Muscle of leg (tissue), 11 donors: ENCODE data around the gene MEX3A. TPM values are rescaled to one million over a fixed set of nuclear protein-coding genes. Genes with fewer than 3 reads are reported as not detected.
A peak's percentile ranks its signal among the peaks of the same experiment; 100 is the strongest.

ENCODE experiments used
- DNase-seq: peaks from one replicate; pipeline ENCODE4 v3.0.0; 2013
- H3K27ac ChIP-seq: one replicate; pipeline ENCODE4 v1.5.1; 2013; ENCODE audit warnings: mild to moderate bottlenecking, low read length, control low read depth
- H3K27me3 ChIP-seq: one replicate; pipeline ENCODE4 v1.6.1; 2013; ENCODE audit warnings: low read length; ENCODE audit not compliant: control insufficient read depth, insufficient read depth
- H3K36me3 ChIP-seq: one replicate; pipeline ENCODE4 v1.6.1; 2013; ENCODE audit warnings: low read length; ENCODE audit not compliant: control insufficient read depth, insufficient read depth
- H3K4me1 ChIP-seq: one replicate; pipeline ENCODE4 v1.6.1; 2013; ENCODE audit warnings: low read length; ENCODE audit not compliant: control insufficient read depth, insufficient read depth
- H3K4me3 ChIP-seq: one replicate; pipeline ENCODE4 v1.5.1; 2013; ENCODE audit warnings: low read length, control low read depth
- H3K9me3 ChIP-seq: replicated peaks from 2 replicates; pipeline ENCODE4 v1.6.1; 2013; ENCODE audit warnings: low read depth, low read length; ENCODE audit not compliant: control insufficient read depth
- WGBS: methylation state at CpG from one replicate; pipeline ENCODE4 v1.1.5; 2013; ENCODE audit warnings: missing lambda C conversion rate; ENCODE audit not compliant: insufficient coverage; 5-methylcytosine and 5-hydroxymethylcytosine counted together
- polyA plus RNA-seq, 8 donors: library from polyadenylated mRNA; unstranded; fragments of 120-200 nt; gene quantifications; one replicate each; pipeline versions ENCODE4 v1.2.1 to v1.2.3, GENCODE V29; 2013; ENCODE audit warnings: inconsistent platforms in 1 of 8, low replicate concordance in 1 of 8; ENCODE audit not compliant: insufficient read length in 8 of 8, insufficient read depth in 1 of 8
- total RNA-seq: library from RNA; stranded (reverse); fragments of 120-200 nt; gene quantifications from one replicate; pipeline ENCODE4 v1.2.4, GENCODE V29; 2013

Gene MEX3A
- total and polyA plus RNA-seq, 9 donors: 9.4 to 32.4 (median 25.5) TPM

GRCh38 chr1:156080241-156080862 is 1.9 kb downstream of the MEX3A start:
- peaks cover 31% of the 10 kb centered on the region for H3K36me3 ChIP-seq
- peak overlapping the region; percentile 85 for H3K27ac ChIP-seq
- peak overlapping the region; percentile 95 for H3K4me3 ChIP-seq
- no peaks in the 10 kb centered on the region for H3K27me3 ChIP-seq
- peaks cover 76% of the 10 kb centered on the region for H3K4me1 ChIP-seq
- no peaks in the 10 kb centered on the region for H3K9me3 ChIP-seq
- peak; percentile 49 for DNase-seq
- WGBS: 0% methylated on average over 2 of the region's 8 CpGs

DNA sequence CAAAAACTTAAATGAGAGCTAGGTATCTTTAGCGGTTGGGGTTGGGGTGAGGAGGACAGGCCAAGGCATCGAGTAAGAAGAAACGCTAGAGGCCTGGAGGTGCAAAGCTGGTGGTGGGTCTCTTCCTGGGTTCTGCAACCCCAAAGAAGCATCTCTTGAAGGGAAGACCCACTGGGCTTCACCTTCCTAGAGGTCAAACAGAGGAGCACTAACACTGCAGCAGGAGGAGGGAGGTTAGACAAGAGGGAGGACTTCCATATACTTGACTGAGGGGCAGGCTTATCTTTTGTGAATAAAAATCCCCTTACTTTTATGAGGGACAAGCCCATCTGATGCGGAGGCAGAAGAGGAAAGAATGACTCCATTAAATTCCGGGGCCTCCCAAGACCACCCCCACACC is 2.5 kb downstream of the MEX3A start:
- H3K4me1 ChIP-seq: peaks cover 78% of the 10 kb centered on the region

GRCh38 chr1:156078728-156079127 is 3.5 kb downstream of the MEX3A start:
- H3K9me3 ChIP-seq: no peaks in the 10 kb centered on the region
- no peak overlapping the region for H3K4me3 ChIP-seq
- peak overlapping the region; percentile 25 for H3K27ac ChIP-seq
- 49% methylated on average over 4 of the region's 5 CpGs for WGBS
- no peak for DNase-seq
- H3K27me3 ChIP-seq: no peaks in the 10 kb centered on the region
- H3K36me3 ChIP-seq: peaks cover 40% of the 10 kb centered on the region
- H3K4me1 ChIP-seq: peaks cover 71% of the 10 kb centered on the region

More for the DNA sequence above, 2.5 kb downstream of the MEX3A start:
- no peaks in the 10 kb centered on the region for H3K9me3 ChIP-seq
- H3K36me3 ChIP-seq: peaks cover 37% of the 10 kb centered on the region
- H3K27ac ChIP-seq: peak overlapping the region; percentile 85
- H3K27me3 ChIP-seq: no peaks in the 10 kb centered on the region
- 49% methylated on average over 3 of the region's 5 CpGs for WGBS
- no peak for DNase-seq
- peak overlapping the region; percentile 95 for H3K4me3 ChIP-seq

GRCh38 chr1:156077430-156077760 is 4.9 kb downstream of the MEX3A start:
- Histone ChIP-seq H3K27ac (peak overlapping the region; percentile 39), H3K27me3 (no peaks in the 10 kb centered on the region), H3K4me1 (peaks cover 66% of the 10 kb centered on the region), H3K36me3 (peaks cover 47% of the 10 kb centered on the region), H3K4me3 (no peak overlapping the region), H3K9me3 (no peaks in the 10 kb centered on the region)
- DNase-seq: no peak
- WGBS: 72% methylated on average over 10 of the region's 19 CpGs

GRCh38 chr1:156076609-156077429 is 5.4 kb downstream of the MEX3A start:
- Histone ChIP-seq H3K36me3 (peaks cover 48% of the 10 kb centered on the region), H3K27ac (peak overlapping the region; percentile 39), H3K4me1 (peaks cover 68% of the 10 kb centered on the region), H3K4me3 (peak overlapping the region; percentile 18), H3K9me3 (no peaks in the 10 kb centered on the region), H3K27me3 (no peaks in the 10 kb centered on the region)
- 24% methylated on average over 60 of the region's 73 CpGs for WGBS
- DNase-seq: peak; percentile 72

DNA sequence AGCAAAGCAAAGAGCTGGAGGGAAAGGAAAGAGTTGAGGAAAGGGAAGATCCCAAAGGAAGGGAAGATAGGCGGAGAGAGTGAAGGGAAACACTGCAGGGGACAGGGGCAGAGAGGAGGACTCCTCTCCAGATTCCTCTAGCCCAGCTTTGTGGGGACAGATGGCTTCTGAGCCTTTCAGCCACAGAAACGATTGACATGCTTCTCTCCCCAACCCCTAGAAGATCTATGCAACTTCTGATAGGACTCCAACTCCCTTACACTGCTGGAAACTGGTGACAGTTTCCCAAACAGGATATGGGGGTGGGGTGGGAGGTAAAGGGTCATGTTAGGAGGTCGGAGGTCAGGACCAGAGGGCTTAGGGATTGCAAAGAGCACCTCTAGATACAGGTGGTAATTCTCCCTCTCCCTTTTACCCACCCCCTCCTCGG is 6.5 kb downstream of the MEX3A start:
- no peak for DNase-seq
- Histone ChIP-seq H3K36me3 (peaks cover 48% of the 10 kb centered on the region), H3K9me3 (no peaks in the 10 kb centered on the region), H3K4me1 (peaks cover 65% of the 10 kb centered on the region), H3K27ac (no peak overlapping the region), H3K27me3 (no peaks in the 10 kb centered on the region), H3K4me3 (no peak overlapping the region)
- WGBS: no CpG with 5 or more reads among the region's 4 CpGs

GRCh38 chr1:156075162-156075561 is 7.1 kb downstream of the MEX3A start:
- no peaks in the 10 kb centered on the region for H3K27me3 ChIP-seq
- H3K27ac ChIP-seq: peak overlapping the region; percentile 24
- H3K4me3 ChIP-seq: no peak overlapping the region
- no CpG with 5 or more reads among the region's 3 CpGs for WGBS
- H3K4me1 ChIP-seq: peaks cover 65% of the 10 kb centered on the region
- no peaks in the 10 kb centered on the region for H3K9me3 ChIP-seq
- H3K36me3 ChIP-seq: peaks cover 48% of the 10 kb centered on the region
- no peak for DNase-seq

DNA sequence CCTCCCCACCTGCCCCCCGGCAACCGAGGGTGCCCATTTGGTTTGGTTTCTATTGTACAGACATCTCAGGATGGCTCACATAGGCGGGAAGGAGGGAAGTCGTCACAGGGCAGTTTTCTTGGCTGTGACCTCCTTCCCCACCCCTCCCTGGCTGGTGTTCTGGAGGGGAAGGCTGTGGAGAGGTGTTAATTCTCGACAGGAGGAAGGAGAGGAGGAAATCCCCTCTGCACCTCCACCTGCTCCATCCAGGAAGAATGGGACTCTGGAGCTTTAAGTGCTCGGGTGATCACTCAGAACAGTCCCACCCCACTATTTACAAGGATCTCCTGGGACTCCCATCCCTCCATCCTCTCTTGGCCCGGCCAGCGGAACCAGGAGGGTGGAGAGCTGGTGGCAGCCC is 7.6 kb downstream of the MEX3A start:
- DNase-seq: no peak
- Histone ChIP-seq H3K4me1 (peaks cover 65% of the 10 kb centered on the region), H3K4me3 (no peak overlapping the region), H3K27me3 (no peaks in the 10 kb centered on the region), H3K27ac (no peak overlapping the region), H3K9me3 (no peaks in the 10 kb centered on the region), H3K36me3 (peaks cover 46% of the 10 kb centered on the region)
- WGBS: no CpG with 5 or more reads among the region's 8 CpGs

DNA sequence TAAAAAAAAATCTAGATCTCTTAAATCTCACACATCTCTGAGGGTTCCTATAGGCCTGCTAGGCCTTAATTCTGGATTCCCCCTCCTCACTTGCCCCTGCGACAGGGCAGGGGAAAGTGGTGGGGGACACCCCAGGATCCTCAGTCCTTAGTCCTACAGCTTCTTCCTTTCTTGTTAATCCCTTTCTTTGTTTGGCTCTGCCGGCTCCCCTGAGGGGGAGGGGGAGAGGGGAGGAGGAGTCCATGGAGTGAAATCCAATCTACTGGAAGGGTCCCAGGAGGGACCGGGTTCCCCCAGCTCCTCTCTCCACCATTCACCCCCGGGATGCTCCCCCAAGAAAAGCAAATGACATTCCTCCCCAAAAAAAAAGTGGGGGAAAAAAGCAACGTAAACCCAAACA is 8.5 kb downstream of the MEX3A start:
- no CpG with 5 or more reads among the region's 5 CpGs for WGBS

GRCh38 chr1:156073110-156073687 is 9.1 kb downstream of the MEX3A start:
- peaks cover 54% of the 10 kb centered on the region for H3K4me1 ChIP-seq

More for the DNA sequence above, 8.5 kb downstream of the MEX3A start:
- no peak overlapping the region for H3K27ac ChIP-seq
- H3K9me3 ChIP-seq: no peaks in the 10 kb centered on the region
- no peak for DNase-seq
- no peak overlapping the region for H3K4me3 ChIP-seq
- H3K27me3 ChIP-seq: no peaks in the 10 kb centered on the region
- peaks cover 43% of the 10 kb centered on the region for H3K36me3 ChIP-seq
- H3K4me1 ChIP-seq: peaks cover 59% of the 10 kb centered on the region

More at GRCh38 chr1:156073110-156073687, 9.1 kb downstream of the MEX3A start:
- Histone ChIP-seq H3K27ac (no peak overlapping the region), H3K9me3 (no peaks in the 10 kb centered on the region), H3K4me3 (no peak overlapping the region), H3K36me3 (peaks cover 43% of the 10 kb centered on the region), H3K27me3 (no peaks in the 10 kb centered on the region)
- WGBS: 25% methylated on average over 1 of the region's 1 CpG
- no peak for DNase-seq
